Kidney epithelial cell (primary cell): Measurements from ENCODE around the gene HORMAD1. TPM values are rescaled to one million over a fixed set of nuclear protein-coding genes. Genes with fewer than 3 reads are reported as not detected.

Source experiments
- DNase-seq: peaks from one replicate; pipeline ENCODE4 v3.0.0-alpha.2; 2010; ENCODE audit warnings: low read depth
- H3K27me3 ChIP-seq: 2 replicates; pipeline ENCODE4 v1.6.0; 2011; ENCODE audit warnings: low read length; ENCODE audit not compliant: control insufficient read depth, insufficient read depth
- H3K36me3 ChIP-seq: 2 replicates; pipeline ENCODE4 v1.5.1; 2011; ENCODE audit warnings: low read length; ENCODE audit not compliant: control insufficient read depth, insufficient read depth
- H3K4me3 ChIP-seq: 2 replicates; pipeline ENCODE4 v1.5.1; 2011; ENCODE audit warnings: low read depth, mild to moderate bottlenecking, control low read depth, low read length
- total RNA-seq: library from RNA; depleted of rRNA; stranded (reverse); fragments of >200 nt; gene quantifications from 2 replicates; pipeline ENCODE4 v1.2.3, GENCODE V29; 2015
- TF ChIP-seq, protein P1 (sequence below): IDR thresholded peaks from 2 replicates; pipeline ENCODE4 v1.5.1; 2011; ENCODE audit warnings: mild to moderate bottlenecking, moderate library complexity, low read length, control low read depth, inconsistent platforms; ENCODE audit not compliant: insufficient read depth, poor library complexity, severe bottlenecking

HORMAD1 gene
- total RNA-seq, 1 donor from 2014 or later = not detected

- Histone ChIP-seq H3K4me3 (no peak overlapping the region), H3K36me3 (no peaks in the 10 kb centered on the region), H3K27me3 (no peaks in the 10 kb centered on the region)
- TF ChIP-seq, protein P1, sequence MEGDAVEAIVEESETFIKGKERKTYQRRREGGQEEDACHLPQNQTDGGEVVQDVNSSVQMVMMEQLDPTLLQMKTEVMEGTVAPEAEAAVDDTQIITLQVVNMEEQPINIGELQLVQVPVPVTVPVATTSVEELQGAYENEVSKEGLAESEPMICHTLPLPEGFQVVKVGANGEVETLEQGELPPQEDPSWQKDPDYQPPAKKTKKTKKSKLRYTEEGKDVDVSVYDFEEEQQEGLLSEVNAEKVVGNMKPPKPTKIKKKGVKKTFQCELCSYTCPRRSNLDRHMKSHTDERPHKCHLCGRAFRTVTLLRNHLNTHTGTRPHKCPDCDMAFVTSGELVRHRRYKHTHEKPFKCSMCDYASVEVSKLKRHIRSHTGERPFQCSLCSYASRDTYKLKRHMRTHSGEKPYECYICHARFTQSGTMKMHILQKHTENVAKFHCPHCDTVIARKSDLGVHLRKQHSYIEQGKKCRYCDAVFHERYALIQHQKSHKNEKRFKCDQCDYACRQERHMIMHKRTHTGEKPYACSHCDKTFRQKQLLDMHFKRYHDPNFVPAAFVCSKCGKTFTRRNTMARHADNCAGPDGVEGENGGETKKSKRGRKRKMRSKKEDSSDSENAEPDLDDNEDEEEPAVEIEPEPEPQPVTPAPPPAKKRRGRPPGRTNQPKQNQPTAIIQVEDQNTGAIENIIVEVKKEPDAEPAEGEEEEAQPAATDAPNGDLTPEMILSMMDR = no peak
- DNase-seq = no peak
These were observed 41.9 kb upstream of the HORMAD1 start for GRCh38 chr1:150762552-150762951.

- Histone ChIP-seq H3K4me3 (no peak overlapping the region), H3K27me3 (no peaks in the 10 kb centered on the region), H3K36me3 (no peaks in the 10 kb centered on the region)
- TF ChIP-seq, protein P1 = no peak
- no peak for DNase-seq
These were observed 41.1 kb upstream of the HORMAD1 start for GRCh38 chr1:150761801-150762200.

DNA sequence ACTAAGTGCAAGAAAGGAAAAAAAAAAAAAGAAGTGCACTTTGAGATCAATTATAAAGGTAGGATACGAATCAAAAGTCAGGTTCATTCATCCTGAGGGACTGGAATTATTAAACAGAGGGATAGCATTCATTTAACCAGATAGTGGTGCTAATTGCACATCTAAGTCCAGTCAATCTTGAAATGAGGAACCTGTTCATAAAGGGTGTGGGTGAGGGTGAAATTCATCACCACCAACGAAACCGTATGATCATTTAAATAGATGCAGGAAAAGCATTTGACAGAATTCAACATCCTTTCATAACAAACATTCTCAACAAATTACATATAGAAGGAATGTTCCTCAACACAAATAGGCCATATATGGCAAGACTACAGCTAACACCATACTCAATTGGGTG lies 39.3 kb upstream of the HORMAD1 start:
- H3K27me3 ChIP-seq = no peaks in the 10 kb centered on the region
- H3K36me3 ChIP-seq = no peaks in the 10 kb centered on the region
- no peak overlapping the region for H3K4me3 ChIP-seq
- TF ChIP-seq, protein P1 = no peak
- DNase-seq = no peak

GRCh38 chr1:150753416-150753815 lies 32.7 kb upstream of the HORMAD1 start:
- Histone ChIP-seq H3K27me3 (no peaks in the 10 kb centered on the region), H3K4me3 (no peak overlapping the region), H3K36me3 (no peaks in the 10 kb centered on the region)
- TF ChIP-seq, protein P1 = no peak
- no peak for DNase-seq

DNA sequence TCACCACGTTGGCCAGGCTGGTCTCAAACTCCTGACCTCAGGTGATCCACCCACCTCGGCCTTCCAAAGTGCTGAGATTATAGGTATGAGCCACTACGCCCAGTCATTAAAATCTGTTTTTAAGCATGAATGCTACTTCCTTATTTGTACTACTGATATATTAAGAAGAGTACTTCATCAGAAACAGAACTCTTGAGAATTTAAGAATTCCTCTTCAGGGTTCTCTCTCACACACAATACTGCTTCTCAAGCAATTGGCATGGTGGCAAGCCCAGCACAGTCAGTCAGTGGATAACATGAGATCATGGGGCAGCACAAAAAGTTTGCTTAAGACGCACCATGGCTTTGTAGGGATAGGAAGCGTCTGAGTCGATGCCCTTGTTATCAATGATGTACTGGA lies 30.7 kb upstream of the HORMAD1 start:
- no peak for DNase-seq
- Histone ChIP-seq H3K4me3 (no peak overlapping the region), H3K36me3 (no peaks in the 10 kb centered on the region), H3K27me3 (no peaks in the 10 kb centered on the region)
- TF ChIP-seq, protein P1 = no peak

DNA sequence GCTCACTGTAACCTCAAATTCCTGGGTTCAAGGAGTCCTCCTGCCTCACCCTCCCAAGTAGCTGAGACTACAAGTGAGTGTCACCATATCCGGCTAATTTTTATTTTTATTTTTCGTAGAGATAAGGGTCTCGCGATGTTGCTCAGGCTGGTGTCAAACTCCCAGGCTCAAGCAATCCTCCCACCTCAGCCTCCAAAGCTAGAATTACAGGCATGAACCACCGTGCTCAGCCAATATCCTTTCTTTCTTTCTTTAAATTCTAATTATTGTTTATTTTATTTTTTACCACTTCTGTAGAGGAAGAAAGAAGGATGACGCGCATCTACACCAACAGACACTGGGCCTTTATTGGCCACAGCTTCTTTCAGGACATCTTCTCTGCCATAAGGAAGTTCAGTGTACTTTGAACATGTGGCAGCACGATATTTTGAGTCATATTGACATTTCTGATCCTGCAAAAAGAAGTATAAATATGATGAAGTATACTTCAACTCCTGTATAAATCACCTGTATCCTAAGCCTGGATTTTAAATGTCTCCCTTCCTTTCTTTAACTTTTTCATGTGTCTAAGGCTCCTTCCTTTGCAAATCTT lies 29.1 kb upstream of the HORMAD1 start:
- DNase-seq = no peak

More for the DNA sequence above, 29.1 kb upstream of the HORMAD1 start:
- TF ChIP-seq, protein P1 = no peak
- Histone ChIP-seq H3K4me3 (no peak overlapping the region), H3K36me3 (no peaks in the 10 kb centered on the region), H3K27me3 (no peaks in the 10 kb centered on the region)
